Parathyroid adenoma (tissue), 2 donors: ENCODE measurements around the gene DDX10.
"Not testable (repeated sequence)": the region's sequence is repeated elsewhere in the genome, so short reads cannot be mapped to it uniquely, and the experiment has no call there.

Source experiments
- H2AFZ ChIP-seq: fragments of 300-600 bp; sonication (generic); one replicate; pipeline ENCODE4 v1.7.0; 2017; ENCODE audit warnings: antibody characterized with exemption, mild to moderate bottlenecking
- H3K27ac ChIP-seq: fragments of 300-600 bp; sonication (generic); one replicate; pipeline ENCODE4 v1.7.0; 2017
- H3K27me3 ChIP-seq: fragments of 300-600 bp; sonication (generic); one replicate; pipeline ENCODE4 v1.7.0; 2017; ENCODE audit warnings: low read length; ENCODE audit not compliant: control insufficient read depth, insufficient read depth
- H3K36me3 ChIP-seq: fragments of 300-600 bp; sonication (generic); one replicate; pipeline ENCODE4 v1.7.0; 2017; ENCODE audit warnings: low read length; ENCODE audit not compliant: control insufficient read depth, insufficient read depth
- H3K4me1 ChIP-seq: fragments of 300-600 bp; sonication (generic); one replicate; pipeline ENCODE4 v1.7.0; 2017; ENCODE audit warnings: control low read depth
- H3K4me2 ChIP-seq: fragments of 300-600 bp; sonication (generic); one replicate; pipeline ENCODE4 v1.7.0; 2017; ENCODE audit warnings: low read length
- H3K4me3 ChIP-seq: fragments of 300-600 bp; sonication (generic); one replicate; pipeline ENCODE4 v1.7.0; 2017; ENCODE audit warnings: low read depth, low read length
- H3K79me2 ChIP-seq: fragments of 300-600 bp; sonication (generic); one replicate; pipeline ENCODE4 v1.7.0; 2017; ENCODE audit warnings: control low read depth
- H3K9ac ChIP-seq: fragments of 300-600 bp; sonication (generic); one replicate; pipeline ENCODE4 v1.7.0; 2017; ENCODE audit warnings: mild to moderate bottlenecking
- H3K9me3 ChIP-seq: fragments of 300-600 bp; sonication (generic); one replicate; pipeline ENCODE4 v1.7.0; 2017; ENCODE audit warnings: low read length; ENCODE audit not compliant: control insufficient read depth
- CTCF ChIP-seq: fragments of 300-600 bp; sonication (generic); IDR thresholded peaks from one replicate; pipeline ENCODE4 v1.7.0; 2017; ENCODE audit warnings: antibody characterized with exemption, mild to moderate bottlenecking
- donor health status: primary hyperparathyroidism.

DDX10 gene

GRCh38 chr11:108813086-108813485 lies 148.2 kb downstream of the DDX10 start:
- Histone ChIP-seq H3K9me3 (no peaks in the 10 kb centered on the region), H3K9ac (no peak overlapping the region), H3K4me2 (no peak overlapping the region), H3K27ac (no peak overlapping the region), H3K79me2 (no peaks in the 10 kb centered on the region), H3K27me3 (no peaks in the 10 kb centered on the region), H3K36me3 (no peaks in the 10 kb centered on the region), H3K4me3 (no peak overlapping the region), H2AFZ (no peak overlapping the region), H3K4me1 (no peaks in the 10 kb centered on the region)
- TF ChIP-seq CTCF: no peak

- Histone ChIP-seq H3K27ac (no peak overlapping the region), H3K9me3 (no peaks in the 10 kb centered on the region), H3K9ac (no peak overlapping the region), H2AFZ (no peak overlapping the region), H3K79me2 (no peaks in the 10 kb centered on the region), H3K4me3 (no peak overlapping the region), H3K4me2 (no peak overlapping the region), H3K36me3 (no peaks in the 10 kb centered on the region), H3K27me3 (no peaks in the 10 kb centered on the region), H3K4me1 (no peaks in the 10 kb centered on the region)
- no peak for TF ChIP-seq CTCF
Measured at GRCh38 chr11:108817976-108818375, 153.1 kb downstream of the DDX10 start.

GRCh38 chr11:108818971-108819370 lies 154.1 kb downstream of the DDX10 start:
- Histone ChIP-seq H3K27ac (no peak overlapping the region), H3K9ac (no peak overlapping the region), H3K4me2 (no peak overlapping the region), H3K9me3 (no peaks in the 10 kb centered on the region), H3K4me1 (no peaks in the 10 kb centered on the region), H3K4me3 (no peak overlapping the region), H3K79me2 (no peaks in the 10 kb centered on the region), H3K36me3 (no peaks in the 10 kb centered on the region), H3K27me3 (no peaks in the 10 kb centered on the region), H2AFZ (no peak overlapping the region)
- no peak for TF ChIP-seq CTCF

- no peak overlapping the region for H2AFZ ChIP-seq
- H3K27ac ChIP-seq: no peak overlapping the region
- H3K4me1 ChIP-seq: no peaks in the 10 kb centered on the region
- no peak overlapping the region for H3K9ac ChIP-seq
- H3K4me3 ChIP-seq: no peak overlapping the region
- H3K36me3 ChIP-seq: no peaks in the 10 kb centered on the region
- no peak overlapping the region for H3K4me2 ChIP-seq
- no peaks in the 10 kb centered on the region for H3K79me2 ChIP-seq
- no peak for TF ChIP-seq CTCF
- no peaks in the 10 kb centered on the region for H3K9me3 ChIP-seq
- no peaks in the 10 kb centered on the region for H3K27me3 ChIP-seq
Measured at GRCh38 chr11:108819957-108820356, 155.1 kb downstream of the DDX10 start.

- H3K9ac ChIP-seq, H3K9me3 ChIP-seq, H2AFZ ChIP-seq, H3K27me3 ChIP-seq, H3K4me2 ChIP-seq, H3K27ac ChIP-seq, H3K4me1 ChIP-seq, H3K4me3 ChIP-seq, H3K36me3 ChIP-seq, H3K79me2 ChIP-seq: not testable (repeated sequence)
Measured at GRCh38 chr11:108823960-108824359, 159.1 kb downstream of the DDX10 start.
